ENCODE results near the gene SDC4.

Gene SDC4

GRCh38 chr20:45316150-45317080, 31.8 kb downstream of the SDC4 start:
- DNase-seq = no peak

GRCh38 chr20:45315672-45316071, 32.6 kb downstream of the SDC4 start:
- DNase-seq = no peak

GRCh38 chr20:45313943-45314342, 34.3 kb downstream of the SDC4 start:
- no peak for DNase-seq

GRCh38 chr20:45313065-45313695, 35.0 kb downstream of the SDC4 start:
- no peak for DNase-seq

- DNase-seq = no peak
Observed at GRCh38 chr20:45312241-45312640, 36.0 kb downstream of the SDC4 start.

GRCh38 chr20:45311589-45312211, 36.5 kb downstream of the SDC4 start:
- DNase-seq = peak; percentile 39

GRCh38 chr20:45309075-45309474, 39.1 kb downstream of the SDC4 start:
- DNase-seq = no peak

GRCh38 chr20:45308117-45308778, 40.0 kb downstream of the SDC4 start, which contains the start of gene MATN4:
Gene MATN4 (minus strand): TSS chr20:45308299. CDS start chr20:45305582, 2,717 bp downstream.
- peak; percentile 12 for DNase-seq

- no peak for DNase-seq
Observed at GRCh38 chr20:45307076-45307640, 41.1 kb downstream of the SDC4 start.

GRCh38 chr20:45306431-45306982, 41.7 kb downstream of the SDC4 start, which contains the start of gene RBPJL:
Gene RBPJL (plus strand): TSS chr20:45306840. CDS start chr20:45306923, 83 bp downstream.
- DNase-seq = no peak

- DNase-seq = no peak
Observed at GRCh38 chr20:45305262-45305661, 43.0 kb downstream of the SDC4 start.

GRCh38 chr20:45304464-45304999, 43.7 kb downstream of the SDC4 start:
- DNase-seq = no peak

GRCh38 chr20:45303586-45304463, 44.4 kb downstream of the SDC4 start:
- no peak for DNase-seq

- DNase-seq = no peak
Observed at GRCh38 chr20:45301824-45302271, 46.4 kb downstream of the SDC4 start.

GRCh38 chr20:45300961-45301360, 47.3 kb downstream of the SDC4 start:
- DNase-seq = no peak

GRCh38 chr20:45299786-45300185, 48.4 kb downstream of the SDC4 start:
- DNase-seq = no peak

- DNase-seq = no peak
Observed at GRCh38 chr20:45297786-45298497, 50.3 kb downstream of the SDC4 start.

GRCh38 chr20:45294659-45295058, 53.6 kb downstream of the SDC4 start:
- no peak for DNase-seq

GRCh38 chr20:45294003-45294368, 54.2 kb downstream of the SDC4 start:
- no peak for DNase-seq

Data from DMS153 (cell line).